Lower leg skin (tissue), 3 donors: ENCODE measurements around the gene SNRPD2.
"Not testable (repeated sequence)": the region's sequence is repeated elsewhere in the genome, so short reads cannot be mapped to it uniquely, and the experiment has no call there.

Source experiments
- POLR2A ChIP-seq, 2 donors: fragments of 450-650 bp; IDR thresholded peaks; one replicate each; pipeline ENCODE4 v1.6.1; 2016 to 2017; ENCODE audit warnings: antibody characterized with exemption in 2 of 2, mild to moderate bottlenecking in 1 of 2, moderate library complexity in 1 of 2
- TF ChIP-seq, protein P1 (sequence below), 3 donors: fragments of 450-650 bp; IDR thresholded peaks; one replicate each; pipeline ENCODE4 v1.5.1; 2016; ENCODE audit warnings: antibody characterized with exemption in 3 of 3, mild to moderate bottlenecking in 3 of 3, moderate library complexity in 2 of 3

DNA sequence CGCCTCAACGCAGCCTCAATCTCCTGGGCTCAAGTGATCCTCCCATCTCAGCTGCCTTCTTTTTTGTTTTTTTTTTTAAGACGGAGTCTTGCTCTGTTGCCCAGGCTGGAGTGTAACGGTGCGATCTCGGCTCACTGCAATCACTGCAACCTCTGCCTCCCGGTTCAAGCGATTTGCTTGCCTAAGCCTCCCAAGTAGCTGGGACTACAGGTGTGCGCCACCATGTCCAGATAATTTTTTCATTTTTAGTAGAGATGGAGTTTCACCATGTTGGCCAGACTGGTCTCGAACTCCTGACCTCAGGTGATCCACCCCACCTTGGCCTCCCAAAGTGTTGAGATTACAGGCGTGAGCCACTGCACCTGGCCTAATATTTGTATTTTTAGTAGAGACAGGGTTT is 28.3 kb upstream of the SNRPD2 start:
- TF ChIP-seq, protein P1, sequence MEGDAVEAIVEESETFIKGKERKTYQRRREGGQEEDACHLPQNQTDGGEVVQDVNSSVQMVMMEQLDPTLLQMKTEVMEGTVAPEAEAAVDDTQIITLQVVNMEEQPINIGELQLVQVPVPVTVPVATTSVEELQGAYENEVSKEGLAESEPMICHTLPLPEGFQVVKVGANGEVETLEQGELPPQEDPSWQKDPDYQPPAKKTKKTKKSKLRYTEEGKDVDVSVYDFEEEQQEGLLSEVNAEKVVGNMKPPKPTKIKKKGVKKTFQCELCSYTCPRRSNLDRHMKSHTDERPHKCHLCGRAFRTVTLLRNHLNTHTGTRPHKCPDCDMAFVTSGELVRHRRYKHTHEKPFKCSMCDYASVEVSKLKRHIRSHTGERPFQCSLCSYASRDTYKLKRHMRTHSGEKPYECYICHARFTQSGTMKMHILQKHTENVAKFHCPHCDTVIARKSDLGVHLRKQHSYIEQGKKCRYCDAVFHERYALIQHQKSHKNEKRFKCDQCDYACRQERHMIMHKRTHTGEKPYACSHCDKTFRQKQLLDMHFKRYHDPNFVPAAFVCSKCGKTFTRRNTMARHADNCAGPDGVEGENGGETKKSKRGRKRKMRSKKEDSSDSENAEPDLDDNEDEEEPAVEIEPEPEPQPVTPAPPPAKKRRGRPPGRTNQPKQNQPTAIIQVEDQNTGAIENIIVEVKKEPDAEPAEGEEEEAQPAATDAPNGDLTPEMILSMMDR (IDR thresholded peaks at IDR 0.05): not testable (repeated sequence)
- TF ChIP-seq POLR2A (IDR thresholded peaks at IDR 0.05): not testable (repeated sequence)
